IPS-18a (cell line): ENCODE measurements around the gene P2RX4.

Experiments used
- H3K27ac ChIP-seq: one replicate; pipeline ENCODE4 v1.5.1; 2013; ENCODE audit warnings: low read length
- H3K27me3 ChIP-seq: one replicate; pipeline ENCODE4 v1.6.1; 2013; ENCODE audit warnings: mild to moderate bottlenecking, low read length; ENCODE audit not compliant: control insufficient read depth, insufficient read depth
- H3K36me3 ChIP-seq: one replicate; pipeline ENCODE4 v1.6.1; 2013; ENCODE audit warnings: low read depth, low read length; ENCODE audit not compliant: control insufficient read depth
- H3K4me1 ChIP-seq: one replicate; pipeline ENCODE4 v1.6.1; 2013; ENCODE audit warnings: low read depth, low read length; ENCODE audit not compliant: control insufficient read depth
- H3K4me3 ChIP-seq: one replicate; pipeline ENCODE4 v1.5.1; 2013; ENCODE audit warnings: low read length
- H3K9ac ChIP-seq: one replicate; pipeline ENCODE4 v1.6.1; 2013; ENCODE audit warnings: mild to moderate bottlenecking, low read length, moderate library complexity
- H3K9me3 ChIP-seq: one replicate; pipeline ENCODE4 v1.6.1; 2013; ENCODE audit warnings: low read depth, low read length; ENCODE audit not compliant: control insufficient read depth

Gene P2RX4

DNA sequence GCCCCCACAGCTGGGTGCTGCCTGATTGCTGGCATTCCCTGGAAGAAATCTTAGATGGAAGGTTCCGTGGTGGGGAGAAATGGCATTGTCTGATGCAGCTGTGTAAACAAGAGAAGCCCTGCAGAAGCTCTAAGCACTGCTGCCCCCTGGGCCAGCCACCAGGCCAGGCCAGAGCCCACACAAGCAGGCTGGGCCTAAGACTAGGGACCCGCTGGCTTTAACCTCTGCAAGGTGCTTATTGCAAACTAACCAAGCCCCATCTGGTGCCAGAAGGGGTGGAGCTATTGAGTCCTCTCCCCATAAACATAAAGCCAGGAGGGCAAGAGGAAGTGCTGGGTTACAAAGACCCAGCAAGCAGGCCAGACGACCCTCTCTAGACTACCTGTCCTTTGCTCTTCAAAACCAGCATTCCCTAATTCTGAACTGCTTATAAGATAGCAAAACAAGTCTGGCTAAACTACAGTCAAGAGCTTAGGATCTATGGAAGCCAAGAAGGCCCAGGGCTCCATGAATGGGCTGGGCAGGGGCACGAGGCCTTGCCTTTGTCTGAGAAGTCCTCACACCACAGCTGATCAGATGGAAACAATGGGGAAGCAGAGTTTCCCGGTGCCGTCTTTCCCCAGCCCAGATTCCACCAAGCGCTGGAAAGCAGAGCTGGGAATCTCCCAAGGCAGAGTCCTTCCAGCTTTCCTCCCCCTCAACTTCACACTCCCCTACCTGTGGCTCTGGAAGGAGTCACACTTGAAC is 28.8 kb downstream of the P2RX4 start:
- Histone ChIP-seq H3K9ac (peak overlapping the region; percentile 32), H3K36me3 (peaks cover 9% of the 10 kb centered on the region), H3K27ac (peak overlapping the region; percentile 86), H3K27me3 (no peaks in the 10 kb centered on the region), H3K4me1 (peaks cover 14% of the 10 kb centered on the region), H3K4me3 (no peak overlapping the region), H3K9me3 (no peaks in the 10 kb centered on the region)

DNA sequence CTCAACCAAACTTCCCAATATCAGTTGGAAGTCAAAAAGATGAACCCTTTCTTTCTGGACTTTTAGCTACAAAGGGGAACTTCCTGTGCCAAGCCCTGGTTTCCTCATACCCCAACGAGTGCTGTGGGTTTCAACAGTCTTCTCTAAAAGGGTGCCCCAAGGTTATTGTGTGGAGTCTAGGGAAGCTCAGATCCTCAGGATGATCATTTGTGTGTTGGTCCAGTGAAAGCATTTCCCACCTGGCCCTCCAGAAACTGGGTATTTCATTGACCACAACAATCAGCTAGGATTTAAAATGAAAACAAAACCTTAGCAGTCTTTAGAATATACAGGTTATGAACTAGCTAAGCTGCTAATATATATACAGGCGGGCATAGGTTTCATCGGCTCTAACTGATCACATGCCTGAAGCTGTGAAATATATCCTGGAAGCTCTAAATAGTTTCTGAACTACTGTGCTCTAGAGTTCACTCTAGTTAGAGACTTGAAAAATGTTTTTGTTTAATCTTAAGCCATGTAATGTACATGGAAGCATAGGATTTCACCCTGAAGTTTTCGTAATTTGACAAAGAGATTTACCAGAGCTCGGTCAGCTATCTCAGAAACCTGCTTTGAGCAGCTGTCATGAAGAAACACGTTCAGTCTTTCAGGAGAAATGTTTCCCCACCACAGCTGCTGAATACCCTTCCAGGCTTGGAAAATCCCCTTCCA is 29.6 kb downstream of the P2RX4 start:
- no peak overlapping the region for H3K4me3 ChIP-seq
- peaks cover 14% of the 10 kb centered on the region for H3K4me1 ChIP-seq
- peaks cover 9% of the 10 kb centered on the region for H3K36me3 ChIP-seq
- no peaks in the 10 kb centered on the region for H3K27me3 ChIP-seq
- H3K27ac ChIP-seq, result no peak overlapping the region
- no peaks in the 10 kb centered on the region for H3K9me3 ChIP-seq
- peak overlapping the region; percentile 32 for H3K9ac ChIP-seq

DNA sequence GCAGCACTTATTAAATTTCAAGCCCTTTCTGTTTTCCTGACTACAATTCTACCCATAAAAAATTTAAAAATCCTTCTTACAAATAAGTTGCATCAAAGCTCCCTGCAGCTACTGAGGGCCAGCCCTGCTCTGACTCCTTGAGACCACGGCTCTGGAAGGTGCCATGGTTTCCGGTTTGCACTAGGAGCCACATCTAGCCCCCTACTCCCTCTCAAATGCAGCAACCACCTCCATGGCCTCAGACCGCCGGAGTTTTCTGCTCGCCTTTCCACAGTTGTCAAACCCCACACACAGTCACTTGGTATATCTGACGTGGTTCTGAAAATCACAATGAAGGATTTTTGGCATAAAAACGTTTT is 30.1 kb downstream of the P2RX4 start:
- Histone ChIP-seq H3K9ac (no peak overlapping the region), H3K9me3 (no peaks in the 10 kb centered on the region), H3K27me3 (no peaks in the 10 kb centered on the region), H3K4me3 (no peak overlapping the region), H3K4me1 (peaks cover 14% of the 10 kb centered on the region), H3K36me3 (peaks cover 9% of the 10 kb centered on the region), H3K27ac (no peak overlapping the region)

DNA sequence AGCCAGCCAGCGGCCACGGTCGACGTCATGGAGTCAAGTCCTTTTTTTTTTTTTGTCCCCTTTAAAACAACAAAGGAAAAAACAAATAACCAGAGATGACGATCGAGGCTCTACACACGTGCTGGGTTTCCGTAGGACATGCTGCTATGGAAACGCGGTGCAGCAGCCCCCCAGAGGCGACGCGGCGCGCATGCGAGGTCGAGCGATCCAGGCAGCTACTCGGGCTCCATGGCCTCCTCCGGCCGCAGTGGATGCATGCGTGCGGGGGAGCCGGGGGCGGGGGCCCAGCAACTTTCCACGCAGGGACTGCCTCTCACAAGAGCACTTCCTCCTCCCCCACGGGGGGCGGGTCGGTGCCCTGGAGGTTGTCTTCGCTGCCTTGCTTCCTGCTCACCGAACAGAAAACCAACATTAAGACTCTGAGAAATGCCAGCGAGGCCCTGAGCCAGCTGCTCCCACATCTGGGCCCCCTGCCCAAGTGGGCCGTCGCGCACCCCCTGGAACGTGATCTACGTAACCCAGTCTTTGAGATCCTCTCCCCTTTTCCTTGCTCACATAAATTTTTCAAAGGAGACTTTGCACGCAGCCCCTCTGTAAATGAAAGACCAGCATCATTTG is 30.7 kb downstream of the P2RX4 start:
- H3K9me3 ChIP-seq, result no peaks in the 10 kb centered on the region
- peaks cover 9% of the 10 kb centered on the region for H3K36me3 ChIP-seq
- no peak overlapping the region for H3K9ac ChIP-seq
- peaks cover 14% of the 10 kb centered on the region for H3K4me1 ChIP-seq
- no peak overlapping the region for H3K4me3 ChIP-seq
- H3K27ac ChIP-seq, result no peak overlapping the region
- no peaks in the 10 kb centered on the region for H3K27me3 ChIP-seq

DNA sequence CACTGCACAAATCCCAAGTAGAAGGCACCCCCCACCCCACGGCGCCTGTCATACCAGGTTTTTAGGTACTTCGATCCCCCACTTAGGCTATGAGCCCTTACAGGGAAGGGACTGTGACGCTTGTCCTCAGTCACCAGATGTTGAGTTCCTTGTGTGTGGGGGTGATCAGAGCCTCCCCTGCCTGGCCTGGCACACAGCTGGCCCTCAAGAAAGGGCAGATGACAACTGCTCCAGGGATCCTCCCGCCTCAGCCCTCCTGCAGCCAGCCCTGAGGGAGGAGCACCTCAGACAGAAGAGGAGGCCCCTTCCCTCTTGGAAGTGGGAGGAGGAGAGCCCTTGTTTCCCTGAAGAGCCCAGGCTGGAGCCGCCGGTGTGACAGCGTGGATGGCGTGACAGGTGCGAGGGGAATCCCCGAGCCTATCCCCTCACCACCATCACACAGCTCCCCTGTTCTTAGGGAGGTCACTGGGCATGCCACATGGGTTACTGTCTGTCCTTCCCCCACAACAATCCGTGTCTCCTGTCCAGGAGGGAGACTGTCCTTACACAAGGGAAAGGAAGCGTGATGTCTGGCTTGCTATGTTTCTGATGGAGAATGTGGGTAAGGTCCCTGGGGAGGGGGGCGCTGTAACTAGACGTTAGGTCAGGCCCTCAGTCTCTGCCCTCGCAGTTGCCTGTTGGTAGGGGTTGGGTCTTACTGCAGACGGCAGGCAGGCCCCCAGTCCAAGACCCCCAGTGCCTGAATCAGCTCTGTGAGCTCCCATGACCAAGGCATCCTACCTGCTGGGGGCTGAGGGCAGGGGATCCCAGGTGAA is 31.4 kb downstream of the P2RX4 start:
- Histone ChIP-seq H3K27me3 (no peaks in the 10 kb centered on the region), H3K9ac (no peak overlapping the region), H3K9me3 (no peaks in the 10 kb centered on the region), H3K27ac (no peak overlapping the region), H3K4me3 (no peak overlapping the region), H3K36me3 (peaks cover 9% of the 10 kb centered on the region), H3K4me1 (peaks cover 14% of the 10 kb centered on the region)

DNA sequence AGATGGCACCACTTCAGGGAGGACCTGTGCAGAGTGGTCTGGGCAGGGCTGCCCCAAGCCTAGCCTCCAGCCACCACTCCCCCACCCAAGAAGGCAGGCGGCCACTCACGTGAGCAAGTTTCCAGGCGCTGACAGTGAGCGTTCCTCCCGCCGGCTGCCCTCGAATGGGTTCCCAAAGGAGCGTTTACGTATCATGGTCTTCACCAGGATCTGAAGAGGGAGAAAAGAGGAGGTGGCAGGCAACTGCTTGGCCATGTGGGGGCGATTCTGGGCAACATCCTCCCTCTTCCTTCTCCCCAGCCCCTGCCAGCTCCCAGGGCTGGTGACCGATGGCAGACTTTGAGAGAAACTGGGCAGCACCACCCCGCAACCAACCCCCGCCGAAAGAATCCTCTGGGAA is 35.1 kb downstream of the P2RX4 start:
- Histone ChIP-seq H3K4me1 (no peaks in the 10 kb centered on the region), H3K36me3 (peaks cover 29% of the 10 kb centered on the region), H3K4me3 (no peak overlapping the region), H3K27me3 (no peaks in the 10 kb centered on the region), H3K9ac (no peak overlapping the region), H3K9me3 (no peaks in the 10 kb centered on the region), H3K27ac (no peak overlapping the region)

DNA sequence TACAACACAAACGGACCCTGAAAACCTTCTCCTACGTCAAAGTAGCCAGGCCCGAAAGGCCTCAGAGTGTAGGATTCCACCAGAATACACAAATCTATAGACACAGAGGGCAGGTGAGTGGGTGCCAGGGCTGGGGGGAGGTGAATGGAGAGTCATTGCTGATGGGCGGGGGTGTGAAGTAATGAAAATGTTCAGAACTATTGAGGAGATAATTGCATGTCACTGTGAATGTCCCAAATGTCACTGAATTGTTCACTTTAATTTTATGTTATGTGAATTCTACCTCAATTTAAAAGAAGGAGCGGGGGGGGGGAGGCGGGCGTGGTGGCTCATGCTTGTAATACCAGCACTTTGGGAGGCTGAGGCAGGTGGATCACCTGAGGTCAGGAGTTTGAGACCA is 36.0 kb downstream of the P2RX4 start:
- H3K27me3 ChIP-seq, result no peaks in the 10 kb centered on the region
- no peak overlapping the region for H3K27ac ChIP-seq
- H3K36me3 ChIP-seq, result peaks cover 38% of the 10 kb centered on the region
- H3K4me1 ChIP-seq, result no peaks in the 10 kb centered on the region
- no peaks in the 10 kb centered on the region for H3K9me3 ChIP-seq
- no peak overlapping the region for H3K9ac ChIP-seq
- H3K4me3 ChIP-seq, result no peak overlapping the region

DNA sequence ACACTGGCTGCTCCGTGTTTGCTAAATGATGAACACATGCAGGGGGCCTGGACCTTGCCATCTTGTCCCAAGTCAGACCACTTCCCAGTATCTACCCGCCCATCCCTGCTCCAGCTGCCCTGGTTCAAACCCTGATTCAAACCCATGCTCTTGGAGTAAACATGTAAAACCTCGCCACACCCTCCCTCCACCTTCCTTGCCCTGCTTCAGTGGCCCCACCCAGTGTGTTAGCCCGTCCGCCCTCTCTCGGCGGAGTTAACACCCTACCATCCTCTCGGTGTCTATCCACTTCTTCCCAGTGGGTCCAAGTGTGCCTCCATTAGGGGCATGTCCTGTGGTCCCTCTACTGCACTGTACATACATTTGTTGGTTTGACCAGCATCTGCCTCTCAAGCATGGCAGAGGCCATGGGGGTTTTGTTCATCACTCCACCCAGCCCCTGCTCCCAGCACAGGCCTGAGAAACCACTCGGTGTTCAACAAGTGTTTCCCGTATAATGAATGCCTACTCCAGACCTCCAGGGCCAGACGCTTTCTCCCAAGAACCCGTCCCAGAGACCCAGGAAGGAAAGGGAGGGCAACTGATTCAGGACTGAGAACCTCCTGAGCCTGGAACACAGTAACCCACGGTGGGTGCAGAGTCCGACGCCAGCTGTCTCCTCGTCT is 37.1 kb downstream of the P2RX4 start:
- H3K4me3 ChIP-seq, result no peak overlapping the region
- H3K4me1 ChIP-seq, result no peaks in the 10 kb centered on the region
- H3K9ac ChIP-seq, result no peak overlapping the region
- no peaks in the 10 kb centered on the region for H3K9me3 ChIP-seq
- H3K27me3 ChIP-seq, result no peaks in the 10 kb centered on the region
- H3K27ac ChIP-seq, result no peak overlapping the region
- peaks cover 40% of the 10 kb centered on the region for H3K36me3 ChIP-seq

DNA sequence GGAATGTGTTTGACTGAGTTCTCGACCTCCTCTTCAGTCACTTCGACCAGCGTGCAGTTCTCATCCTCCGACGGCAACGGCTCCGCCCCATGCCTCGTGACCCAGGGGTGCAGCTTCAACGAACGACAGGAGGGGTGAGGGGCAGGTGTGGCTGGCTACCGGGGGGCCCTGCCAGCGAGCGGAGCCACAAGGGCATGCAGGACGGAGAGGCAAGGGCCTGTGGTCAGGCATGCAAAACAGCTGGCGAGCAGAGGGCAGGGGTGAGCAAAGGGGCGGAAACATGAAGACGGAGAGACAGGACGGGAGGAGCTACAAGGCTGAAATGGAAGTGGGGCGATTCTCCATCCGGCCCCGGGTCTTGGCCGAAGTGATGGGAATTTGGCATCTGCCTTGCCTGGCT is 38.7 kb downstream of the P2RX4 start:
- Histone ChIP-seq H3K9ac (no peak overlapping the region), H3K36me3 (peaks cover 46% of the 10 kb centered on the region), H3K4me3 (no peak overlapping the region), H3K27ac (no peak overlapping the region), H3K9me3 (no peaks in the 10 kb centered on the region), H3K27me3 (no peaks in the 10 kb centered on the region), H3K4me1 (no peaks in the 10 kb centered on the region)

DNA sequence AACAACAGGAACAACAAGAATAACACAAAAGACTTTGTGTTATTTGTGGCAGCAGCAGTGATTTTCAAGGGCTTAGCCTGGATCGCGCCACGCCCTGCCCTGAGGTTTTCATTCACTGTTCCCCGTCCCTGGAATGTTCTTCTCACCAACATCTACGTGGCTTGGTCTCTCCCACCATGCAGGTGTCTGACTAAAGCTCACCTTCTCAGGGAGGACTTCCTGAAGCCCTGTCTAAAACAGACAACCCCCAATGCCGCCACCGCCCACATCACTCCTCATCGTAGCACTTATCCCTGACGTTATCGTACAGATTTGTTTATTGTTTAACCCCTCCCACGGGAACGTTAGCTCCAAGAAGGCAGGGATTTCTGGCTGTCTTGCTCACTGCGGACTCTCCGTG is 40.4 kb downstream of the P2RX4 start:
- H3K9me3 ChIP-seq, result no peaks in the 10 kb centered on the region
- no peak overlapping the region for H3K9ac ChIP-seq
- no peak overlapping the region for H3K4me3 ChIP-seq
- no peaks in the 10 kb centered on the region for H3K4me1 ChIP-seq
- H3K27me3 ChIP-seq, result no peaks in the 10 kb centered on the region
- H3K27ac ChIP-seq, result no peak overlapping the region
- H3K36me3 ChIP-seq, result peaks cover 53% of the 10 kb centered on the region

DNA sequence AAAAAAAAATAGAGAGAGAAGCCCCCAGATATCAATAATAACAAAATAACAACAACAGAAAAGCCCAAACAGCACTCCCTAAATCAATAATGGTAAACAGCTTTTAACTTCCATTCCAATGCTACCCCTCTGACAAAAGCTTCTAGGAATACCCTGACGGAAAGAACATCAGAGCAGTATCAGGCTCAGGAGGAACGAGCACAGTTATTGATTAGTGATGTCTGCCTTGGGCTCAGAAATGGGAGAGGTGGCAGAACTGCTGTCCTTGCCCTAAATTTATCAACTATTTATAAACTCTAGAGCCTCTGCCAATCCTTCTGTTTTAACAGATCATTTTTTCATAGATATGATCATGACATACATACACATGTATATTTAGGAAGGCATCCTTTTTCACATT is 41.9 kb downstream of the P2RX4 start:
- Histone ChIP-seq H3K4me1 (no peaks in the 10 kb centered on the region), H3K36me3 (peaks cover 60% of the 10 kb centered on the region), H3K27ac (no peak overlapping the region), H3K9ac (no peak overlapping the region), H3K4me3 (no peak overlapping the region), H3K27me3 (no peaks in the 10 kb centered on the region), H3K9me3 (no peaks in the 10 kb centered on the region)
